Liver (tissue), 9 donors: ENCODE data around the gene SYNDIG1. TPM values are rescaled to one million over a fixed set of nuclear protein-coding genes. Genes with fewer than 3 reads are reported as not detected.
A peak's percentile ranks its signal among the peaks of the same experiment; 100 is the strongest.

Experiments used
- DNase-seq: peaks from one replicate; pipeline ENCODE4 v3.0.0-alpha.2; 2017; ENCODE audit warnings: low spot score
- H3K27ac ChIP-seq, 2 donors: one replicate each; pipeline ENCODE4 v1.7.0; 2013; ENCODE audit warnings: inconsistent platforms in 2 of 2, low read length in 2 of 2, control low read depth in 1 of 2, low read depth in 1 of 2, mild to moderate bottlenecking in 1 of 2
- H3K27me3 ChIP-seq, 4 donors: one replicate each; pipeline versions ENCODE4 v1.6.1 to v1.7.0; 2013; ENCODE audit warnings: low read length in 3 of 4, inconsistent platforms in 1 of 4, mild to moderate bottlenecking in 1 of 4, moderate library complexity in 1 of 4; ENCODE audit not compliant: control insufficient read depth in 4 of 4, insufficient read depth in 4 of 4
- H3K36me3 ChIP-seq, 4 donors: one replicate each; pipeline versions ENCODE4 v1.6.1 to v1.7.0; 2013; ENCODE audit warnings: low read length in 3 of 4, mild to moderate bottlenecking in 3 of 4, low read depth in 1 of 4, moderate library complexity in 1 of 4; ENCODE audit not compliant: control insufficient read depth in 4 of 4, insufficient read depth in 3 of 4
- H3K4me1 ChIP-seq, 4 donors: one replicate each; pipeline versions ENCODE4 v1.6.1 to v1.7.0; 2013; ENCODE audit warnings: low read length in 3 of 4, mild to moderate bottlenecking in 3 of 4, moderate library complexity in 1 of 4; ENCODE audit not compliant: control insufficient read depth in 4 of 4, insufficient read depth in 4 of 4
- H3K4me3 ChIP-seq, 3 donors: one replicate each; pipeline versions ENCODE4 v1.6.1 to v1.7.0; 2013; ENCODE audit warnings: low read length in 3 of 3, control low read depth in 1 of 3, low read depth in 1 of 3, mild to moderate bottlenecking in 1 of 3
- H3K9ac ChIP-seq, 2 donors: one replicate each; pipeline ENCODE4 v1.7.0; 2013; ENCODE audit warnings: low read length in 2 of 2, mild to moderate bottlenecking in 2 of 2, moderate library complexity in 2 of 2, control low read depth in 1 of 2, low read depth in 1 of 2
- H3K9me3 ChIP-seq, 4 donors: one replicate each; pipeline versions ENCODE4 v1.6.1 to v1.7.0; 2013; ENCODE audit warnings: low read length in 3 of 4; ENCODE audit not compliant: control insufficient read depth in 4 of 4
- ATF3 ChIP-seq: IDR thresholded peaks from 2 replicates; pipeline ENCODE4 v1.6.1; 2016; ENCODE audit warnings: antibody characterized with exemption
- CTCF ChIP-seq: fragments of 150-350 bp; IDR thresholded peaks from 2 replicates; pipeline ENCODE4 v1.5.1; 2017; ENCODE audit warnings: improper control_type of control experiment, low read depth, low read length; ENCODE audit not compliant: missing input control
- FOXA2 ChIP-seq: IDR thresholded peaks from 2 replicates; pipeline ENCODE4 v1.6.1; 2016; ENCODE audit warnings: antibody characterized with exemption
- GABPA ChIP-seq, 2 donors: IDR thresholded peaks in 1 of 2; conservative IDR thresholded peaks in 1 of 2; 2 replicates each; pipeline ENCODE4 v1.6.1; 2016; ENCODE audit warnings: antibody characterized with exemption in 2 of 2, mild to moderate bottlenecking in 1 of 2, moderate library complexity in 1 of 2
- HNF4A ChIP-seq, 2 donors: conservative IDR thresholded peaks; 2 replicates each; pipeline ENCODE4 v1.6.1; 2016; ENCODE audit warnings: antibody characterized with exemption in 2 of 2, mild to moderate bottlenecking in 2 of 2
- HNF4G ChIP-seq: IDR thresholded peaks from 2 replicates; pipeline ENCODE4 v1.6.1; 2016; ENCODE audit warnings: antibody characterized with exemption
- MAX ChIP-seq: IDR thresholded peaks from 2 replicates; pipeline ENCODE4 v1.6.1; 2016; ENCODE audit warnings: antibody characterized with exemption
- NR2F2 ChIP-seq: IDR thresholded peaks from 2 replicates; pipeline ENCODE4 v1.6.1; 2016; ENCODE audit warnings: antibody characterized with exemption
- RAD21 ChIP-seq, 2 donors: IDR thresholded peaks; 2 replicates each; pipeline ENCODE4 v1.6.1; 2016; ENCODE audit warnings: antibody characterized with exemption in 2 of 2, mild to moderate bottlenecking in 2 of 2
- TAF1 ChIP-seq: conservative IDR thresholded peaks from 2 replicates; pipeline ENCODE4 v1.6.1; 2016; ENCODE audit warnings: antibody characterized with exemption, mild to moderate bottlenecking
- YY1 ChIP-seq: IDR thresholded peaks from 2 replicates; pipeline ENCODE4 v1.6.1; 2016; ENCODE audit warnings: antibody characterized with exemption, mild to moderate bottlenecking
- ZBTB33 ChIP-seq: IDR thresholded peaks from 2 replicates; pipeline ENCODE4 v1.6.1; 2016; ENCODE audit warnings: antibody characterized with exemption
- WGBS: extraction: QIAGEN DNeasy Blood & Tissue Kit; methylation state at CpG from one replicate; pipeline ENCODE4 v1.1.7; 2013; 5-methylcytosine and 5-hydroxymethylcytosine counted together
- polyA plus RNA-seq, 2 donors: library from polyadenylated mRNA; stranded (reverse) in 1 of 2; unstranded in 1 of 2; fragments of 200-250 nt in 1 of 2; fragments of >200 nt in 1 of 2; fragmentation: Nextera tagmentation in 1 of 2; extraction: Ambion mirVana in 1 of 2; gene quantifications; one replicate each; pipeline versions ENCODE4 v1.2.1 to v1.2.3, GENCODE V29; 2013 to 2015
- total RNA-seq, 2 donors: library from RNA; depleted of rRNA; stranded (reverse); fragments of >200 nt; gene quantifications; one replicate each; pipeline ENCODE4 v1.2.3, GENCODE V29; 2014
- TF ChIP-seq, protein P1 (sequence below): IDR thresholded peaks from 2 replicates; pipeline ENCODE4 v1.6.1; 2016; ENCODE audit warnings: antibody characterized with exemption, mild to moderate bottlenecking
- donor health status: healthy.
- donor health status: healthy.
- donor health status: healthy.
- donor health status: healthy.
- donor health status: healthy.

Gene SYNDIG1
- total and polyA plus RNA-seq, 4 donors = 0.05 to 0.08 TPM; not detected in 2

- Histone ChIP-seq H3K4me1 (no peaks in the 10 kb centered on the region), H3K27ac (no peak overlapping the region), H3K9ac (no peak overlapping the region), H3K4me3 (no peak overlapping the region), H3K9me3 (peaks cover 0 to 3% (median 1%) of the 10 kb centered on the region in 4 donors), H3K27me3 (peaks cover 0 to 5% (median 3%) of the 10 kb centered on the region in 4 donors), H3K36me3 (no peaks in the 10 kb centered on the region)
- TF ChIP-seq ZBTB33 (no peak), RAD21 (IDR thresholded peaks at IDR 0.05) (no peak), YY1 (no peak), HNF4A (conservative IDR thresholded peaks at IDR 0.05) (no peak), FOXA2 (no peak), HNF4G (no peak), MAX (no peak), CTCF (no peak), NR2F2 (no peak), GABPA (IDR thresholded peaks at IDR 0.05 in 1 of 2, conservative IDR thresholded peaks at IDR 0.05 in 1 of 2) (no peak), TAF1 (no peak)
- TF ChIP-seq, protein P1, sequence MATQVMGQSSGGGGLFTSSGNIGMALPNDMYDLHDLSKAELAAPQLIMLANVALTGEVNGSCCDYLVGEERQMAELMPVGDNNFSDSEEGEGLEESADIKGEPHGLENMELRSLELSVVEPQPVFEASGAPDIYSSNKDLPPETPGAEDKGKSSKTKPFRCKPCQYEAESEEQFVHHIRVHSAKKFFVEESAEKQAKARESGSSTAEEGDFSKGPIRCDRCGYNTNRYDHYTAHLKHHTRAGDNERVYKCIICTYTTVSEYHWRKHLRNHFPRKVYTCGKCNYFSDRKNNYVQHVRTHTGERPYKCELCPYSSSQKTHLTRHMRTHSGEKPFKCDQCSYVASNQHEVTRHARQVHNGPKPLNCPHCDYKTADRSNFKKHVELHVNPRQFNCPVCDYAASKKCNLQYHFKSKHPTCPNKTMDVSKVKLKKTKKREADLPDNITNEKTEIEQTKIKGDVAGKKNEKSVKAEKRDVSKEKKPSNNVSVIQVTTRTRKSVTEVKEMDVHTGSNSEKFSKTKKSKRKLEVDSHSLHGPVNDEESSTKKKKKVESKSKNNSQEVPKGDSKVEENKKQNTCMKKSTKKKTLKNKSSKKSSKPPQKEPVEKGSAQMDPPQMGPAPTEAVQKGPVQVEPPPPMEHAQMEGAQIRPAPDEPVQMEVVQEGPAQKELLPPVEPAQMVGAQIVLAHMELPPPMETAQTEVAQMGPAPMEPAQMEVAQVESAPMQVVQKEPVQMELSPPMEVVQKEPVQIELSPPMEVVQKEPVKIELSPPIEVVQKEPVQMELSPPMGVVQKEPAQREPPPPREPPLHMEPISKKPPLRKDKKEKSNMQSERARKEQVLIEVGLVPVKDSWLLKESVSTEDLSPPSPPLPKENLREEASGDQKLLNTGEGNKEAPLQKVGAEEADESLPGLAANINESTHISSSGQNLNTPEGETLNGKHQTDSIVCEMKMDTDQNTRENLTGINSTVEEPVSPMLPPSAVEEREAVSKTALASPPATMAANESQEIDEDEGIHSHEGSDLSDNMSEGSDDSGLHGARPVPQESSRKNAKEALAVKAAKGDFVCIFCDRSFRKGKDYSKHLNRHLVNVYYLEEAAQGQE = no peak
- WGBS = 82% methylated on average over 4 of the region's 4 CpGs
- peak; percentile 24 for DNase-seq
Measured at GRCh38 chr20:24605937-24606455, 136.6 kb downstream of the SYNDIG1 start.

DNA sequence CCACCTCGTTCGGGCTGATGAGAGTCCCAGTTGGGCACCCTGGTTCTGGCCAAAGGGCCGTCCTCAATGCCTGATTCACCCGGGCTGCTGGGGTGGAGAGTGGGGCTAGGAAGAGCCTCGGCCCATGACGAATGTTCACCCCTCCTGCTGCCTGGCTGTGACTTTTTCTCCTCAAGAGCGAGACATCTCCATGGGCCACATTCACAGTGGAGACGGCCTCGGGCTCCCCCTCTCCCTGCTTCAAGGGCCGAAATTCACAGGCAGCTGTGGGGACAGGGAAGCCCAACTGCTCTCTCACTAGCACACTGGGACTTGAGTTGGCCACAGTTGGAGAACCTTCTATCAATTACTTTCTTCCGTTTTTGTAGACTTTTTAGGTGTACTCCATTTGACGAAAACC lies 138.0 kb downstream of the SYNDIG1 start:
- H3K4me3 ChIP-seq = no peak overlapping the region
- no peaks in the 10 kb centered on the region for H3K36me3 ChIP-seq
- DNase-seq = no peak
- peaks cover 0 to 3% (median 0%) of the 10 kb centered on the region in 4 donors for H3K9me3 ChIP-seq
- H3K9ac ChIP-seq = no peak overlapping the region
- peaks cover 0 to 5% (median 3%) of the 10 kb centered on the region in 4 donors for H3K27me3 ChIP-seq
- no peak for TF ChIP-seq ZBTB33
- TF ChIP-seq CTCF = no peak
- TF ChIP-seq GABPA (IDR thresholded peaks at IDR 0.05 in 1 of 2, conservative IDR thresholded peaks at IDR 0.05 in 1 of 2) = no peak
- TF ChIP-seq, protein P1 = no peak
- TF ChIP-seq ATF3 = no peak
- H3K27ac ChIP-seq = no peak overlapping the region
- 85% methylated on average over 12 of the region's 12 CpGs for WGBS
- no peaks in the 10 kb centered on the region for H3K4me1 ChIP-seq
